Cardiac fibroblast (primary cell): Measurements from ENCODE around the gene TUBB4B.

Experiments used
- DNase-seq, 2 donors: peaks; one replicate each; pipeline versions ENCODE4 v3.0.0 to v3.0.0-alpha.2; 2010; ENCODE audit warnings: low read depth in 2 of 2
- H3K4me3 ChIP-seq, 2 donors: replicated peaks in 1 of 2; 1 replicate in 1 of 2; 2 replicates in 1 of 2; pipeline ENCODE4 v1.5.1; 2011; ENCODE audit warnings: low read depth in 2 of 2, low read length in 2 of 2, mild to moderate bottlenecking in 2 of 2, moderate library complexity in 1 of 2
- CTCF ChIP-seq: IDR thresholded peaks from one replicate; pipeline ENCODE4 v1.5.1; 2011; ENCODE audit warnings: low read depth, mild to moderate bottlenecking, low read length, inconsistent platforms

Gene TUBB4B

DNA sequence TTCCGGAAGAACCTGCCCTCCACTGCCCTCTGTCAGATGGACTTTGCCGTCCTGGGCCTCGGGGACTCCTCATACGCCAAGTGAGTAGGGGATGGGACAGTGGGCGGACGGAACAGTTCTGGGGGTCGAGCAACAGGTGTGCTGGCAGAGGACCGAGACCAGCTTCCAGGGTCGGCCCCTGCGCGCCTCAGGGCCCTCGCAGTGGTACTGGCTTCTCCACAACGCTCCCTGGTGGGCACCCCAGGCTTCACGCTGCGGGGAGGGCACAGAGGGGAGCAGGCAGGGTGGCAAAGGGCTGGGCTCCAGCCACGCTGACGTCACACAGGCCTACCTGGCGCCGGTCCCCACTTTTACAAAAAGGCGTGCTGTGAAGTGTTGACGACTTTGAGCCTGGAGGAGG, 28.6 kb upstream of the TUBB4B start:
- no peak for TF ChIP-seq CTCF
- no peak for DNase-seq
- no peak overlapping the region for H3K4me3 ChIP-seq

DNA sequence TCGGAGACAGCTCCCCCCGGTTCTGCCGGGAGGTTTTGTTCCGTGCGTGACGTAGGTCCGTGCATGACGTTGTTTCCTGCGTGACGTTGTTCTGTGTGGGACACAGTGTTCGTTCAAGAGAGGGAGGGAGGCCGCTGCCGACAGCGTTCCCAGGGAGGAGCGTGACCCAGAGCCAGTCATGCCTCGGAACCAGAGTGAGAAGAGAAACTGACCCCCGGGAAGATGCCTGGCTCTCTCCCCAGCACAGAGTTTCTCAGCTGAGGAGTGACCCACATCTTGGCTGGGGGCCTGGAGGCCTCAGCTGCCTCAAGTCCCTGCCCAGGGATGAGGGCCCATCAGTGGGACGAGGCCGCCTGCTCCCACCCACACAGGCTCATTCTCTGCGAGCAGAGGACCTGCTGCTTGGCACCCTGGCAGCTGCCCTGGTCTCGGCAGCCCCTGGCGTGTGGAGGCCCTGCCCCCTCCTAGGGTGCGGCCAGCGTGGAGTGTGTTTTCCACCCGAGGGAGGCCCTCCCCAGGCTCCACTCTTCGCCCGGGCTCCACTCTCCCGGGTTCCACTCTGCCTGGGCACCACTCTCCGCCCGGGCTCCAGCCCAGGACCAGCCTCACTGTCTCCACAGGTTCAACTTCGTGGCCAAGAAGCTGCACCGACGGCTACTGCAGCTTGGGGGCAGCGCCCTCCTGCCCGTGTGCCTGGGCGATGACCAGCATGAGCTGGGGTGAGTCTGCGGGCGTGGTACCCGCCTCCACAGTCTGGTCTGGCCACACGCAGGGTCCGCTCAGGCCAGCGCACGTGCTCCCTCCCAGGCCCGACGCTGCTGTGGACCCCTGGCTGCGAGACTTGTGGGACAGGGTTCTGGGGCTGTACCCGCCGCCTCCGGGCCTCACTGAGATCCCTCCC, 27.7 kb upstream of the TUBB4B start:
- H3K4me3 ChIP-seq: no peak overlapping the region
- TF ChIP-seq CTCF: no peak
- no peak for DNase-seq

DNA sequence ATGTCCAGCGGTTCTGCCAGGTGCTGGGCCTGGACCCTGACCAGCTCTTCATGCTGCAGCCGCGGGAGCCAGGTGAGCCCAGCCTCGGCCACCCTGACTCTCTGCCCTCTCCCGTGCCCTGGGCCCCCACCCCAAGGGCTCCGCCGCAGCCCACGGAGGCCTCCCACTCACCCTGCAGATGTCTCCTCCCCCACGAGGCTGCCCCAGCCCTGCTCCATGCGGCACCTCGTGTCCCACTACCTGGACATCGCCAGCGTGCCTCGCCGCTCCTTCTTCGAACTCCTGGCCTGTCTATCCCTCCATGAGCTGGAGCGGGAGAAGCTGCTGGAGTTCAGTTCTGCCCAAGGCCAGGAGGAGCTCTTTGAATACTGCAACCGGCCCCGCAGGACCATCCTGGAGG, 26.5 kb upstream of the TUBB4B start:
- DNase-seq: no peak
- TF ChIP-seq CTCF: no peak
- no peak overlapping the region for H3K4me3 ChIP-seq

DNA sequence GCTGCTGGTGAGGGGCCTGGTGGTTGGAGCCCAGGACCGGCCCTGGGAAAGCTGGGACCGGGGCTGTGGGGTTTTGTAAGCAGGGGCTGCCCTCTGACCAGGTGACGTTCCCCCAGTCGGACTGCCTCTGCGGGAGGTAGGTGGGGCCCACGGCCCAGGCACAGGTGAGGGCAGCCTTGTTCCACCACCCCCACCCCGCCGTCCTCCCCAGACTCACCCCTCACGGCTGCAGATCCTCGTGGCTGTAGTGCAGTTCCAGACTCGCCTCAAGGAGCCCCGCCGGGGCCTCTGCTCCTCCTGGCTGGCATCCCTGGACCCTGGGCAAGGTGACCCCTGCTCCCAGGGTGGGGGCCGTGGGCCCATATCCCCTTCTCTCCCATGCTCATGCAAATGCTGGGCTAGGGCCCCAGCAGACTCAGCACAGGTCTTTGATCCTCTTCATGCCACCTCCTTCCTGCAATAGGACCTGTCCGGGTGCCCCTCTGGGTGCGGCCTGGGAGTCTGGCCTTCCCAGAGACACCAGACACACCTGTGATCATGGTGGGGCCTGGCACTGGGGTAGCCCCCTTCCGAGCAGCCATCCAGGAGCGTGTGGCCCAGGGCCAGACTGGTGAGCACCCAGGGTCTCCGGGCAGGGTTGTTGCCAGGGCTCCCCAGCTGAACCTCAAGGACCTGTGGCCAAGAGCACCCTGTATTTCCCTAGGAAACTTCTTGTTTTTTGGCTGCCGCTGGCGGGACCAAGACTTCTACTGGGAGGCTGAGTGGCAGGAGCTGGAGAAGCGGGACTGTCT, 25.7 kb upstream of the TUBB4B start:
- no peak overlapping the region for H3K4me3 ChIP-seq
- no peak for DNase-seq
- no peak for TF ChIP-seq CTCF

- no peak for TF ChIP-seq CTCF
- H3K4me3 ChIP-seq: no peak overlapping the region
- no peak for DNase-seq
Observed at GRCh38 chr9:137216188-137216965, 24.7 kb upstream of the TUBB4B start.

GRCh38 chr9:137217276-137218211, 23.5 kb upstream of the TUBB4B start:
- TF ChIP-seq CTCF: no peak
- DNase-seq: peak in 1 of 2 donors; percentile 28
- peak overlapping the region in 1 of 2 donors; percentile 19 for H3K4me3 ChIP-seq
